HepG2 (cell line): ENCODE measurements around the gene SCAMP3. TPM values are rescaled to one million over a fixed set of nuclear protein-coding genes. Genes with fewer than 3 reads are reported as not detected.
A peak's percentile ranks its signal among the peaks of the same experiment; 100 is the strongest.

Experiments
- ARID4A ChIP-seq: sonication (generic); formaldehyde crosslinking; IDR thresholded peaks from 2 replicates; pipeline ENCODE4 v1.5.0; 2020; ENCODE audit warnings: mild to moderate bottlenecking, missing genetic modification reagents, borderline replicate concordance
- KAT7 ChIP-seq: IDR thresholded peaks from 2 replicates; pipeline ENCODE4 v1.6.1; 2018; ENCODE audit warnings: borderline replicate concordance, missing compliant biosample characterization
- MTA3 ChIP-seq: sonication (generic); formaldehyde crosslinking; IDR thresholded peaks from 2 replicates; pipeline ENCODE4 v1.4.0; 2020; ENCODE audit warnings: missing genetic modification reagents
- REPIN1 ChIP-seq: sonication (generic); formaldehyde crosslinking; IDR thresholded peaks from 2 replicates; pipeline ENCODE4 v1.8.0; 2022; ENCODE audit warnings: missing genetic modification reagents, low read depth, mild to moderate bottlenecking, borderline replicate concordance
- ZBTB4 ChIP-seq: sonication (generic); formaldehyde crosslinking; IDR thresholded peaks from 2 replicates; pipeline ENCODE4 v1.4.0; 2020; ENCODE audit warnings: missing genetic modification reagents, mild to moderate bottlenecking, borderline replicate concordance
- ZNF318 ChIP-seq: sonication (generic); formaldehyde crosslinking; IDR thresholded peaks from 2 replicates; pipeline ENCODE4 v1.4.0; 2020; ENCODE audit warnings: mild to moderate bottlenecking, missing genetic modification reagents
- ZNF335 ChIP-seq: sonication (generic); formaldehyde crosslinking; IDR thresholded peaks from 2 replicates; pipeline ENCODE4 v1.4.0; 2020; ENCODE audit warnings: missing genetic modification reagents
- ZNF660 ChIP-seq: sonication (generic); formaldehyde crosslinking; IDR thresholded peaks from 2 replicates; pipeline ENCODE4 v1.5.1; 2020; ENCODE audit warnings: mild to moderate bottlenecking, low read depth, missing genetic modification reagents, borderline replicate concordance
- polyA plus RNA-seq, 8 experiments: library from polyadenylated mRNA; depleted of rRNA in 3 of 8; stranded (reverse) in 7 of 8; unstranded in 1 of 8; fragments of >200 nt; fragmentation: Illumina TruSeq in 4 of 8; extraction: Trizol in 4 of 8; gene quantifications; 2 replicates each; pipeline versions ENCODE4 v1.2.1 to v1.2.3, GENCODE V29; 2011 to 2016; ENCODE audit warnings: low read depth in 4 of 8, missing spikeins in 1 of 8, mixed read lengths in 1 of 8; ENCODE audit not compliant: insufficient read depth in 1 of 8
- total RNA-seq, 5 experiments: library from RNA; depleted of rRNA; stranded (reverse); fragments of >200 nt; fragmentation: Illumina TruSeq; extraction: Trizol; gene quantifications; 2 replicates each; pipeline ENCODE4 v1.2.3, GENCODE V29; 2016; ENCODE audit warnings: low read depth in 1 of 5

SCAMP3 gene
- total and polyA plus RNA-seq, 2 of the 13 experiments (the other 11 are each of a cell fraction or from before 2014, with no cell fraction given), result 46.8 to 83.3 TPM

- TF ChIP-seq ZBTB4 (CRISPR knock-in tag) (no peak), ZNF335 (0 out of 2 replicates have a peak, but pooled peaks have one; percentile 6), KAT7 (CRISPR knock-in tag) (no peak), ARID4A (CRISPR knock-in tag) (peak; percentile 79), MTA3 (CRISPR knock-in tag) (no peak), ZNF318 (CRISPR knock-in tag) (0 out of 2 replicates have a peak, but pooled peaks have one; percentile 34), ZNF660 (CRISPR knock-in tag) (no peak), REPIN1 (no peak)
Observed at GRCh38 chr1:155226910-155227260, 35.3 kb downstream of the SCAMP3 start (continued).
